GM06990 (cell line): ENCODE measurements around the gene CTXN3.

Experiments
- DNase-seq: peaks from one replicate; pipeline ENCODE4 v3.0.0-alpha.2; 2011; ENCODE audit not compliant: insufficient read length; ENCODE audit errors: extremely low read depth
- H3K27me3 ChIP-seq: replicated peaks from 2 replicates; pipeline ENCODE4 v1.6.0; 2011; ENCODE audit warnings: low read length; ENCODE audit not compliant: control insufficient read depth, insufficient read depth
- H3K36me3 ChIP-seq: 2 replicates; pipeline ENCODE4 v1.5.1; 2011; ENCODE audit warnings: low read length; ENCODE audit not compliant: control insufficient read depth, insufficient read depth
- H3K4me3 ChIP-seq: replicated peaks from 2 replicates; pipeline ENCODE4 v1.5.1; 2011; ENCODE audit warnings: low read depth, mild to moderate bottlenecking, control low read depth, low read length
- TF ChIP-seq, protein P1 (sequence below): IDR thresholded peaks from 2 replicates; pipeline ENCODE4 v1.5.1; 2011; ENCODE audit warnings: low read length, control low read depth, mild to moderate bottlenecking, inconsistent platforms; ENCODE audit not compliant: insufficient read depth, poor library complexity, severe bottlenecking

Gene CTXN3

DNA sequence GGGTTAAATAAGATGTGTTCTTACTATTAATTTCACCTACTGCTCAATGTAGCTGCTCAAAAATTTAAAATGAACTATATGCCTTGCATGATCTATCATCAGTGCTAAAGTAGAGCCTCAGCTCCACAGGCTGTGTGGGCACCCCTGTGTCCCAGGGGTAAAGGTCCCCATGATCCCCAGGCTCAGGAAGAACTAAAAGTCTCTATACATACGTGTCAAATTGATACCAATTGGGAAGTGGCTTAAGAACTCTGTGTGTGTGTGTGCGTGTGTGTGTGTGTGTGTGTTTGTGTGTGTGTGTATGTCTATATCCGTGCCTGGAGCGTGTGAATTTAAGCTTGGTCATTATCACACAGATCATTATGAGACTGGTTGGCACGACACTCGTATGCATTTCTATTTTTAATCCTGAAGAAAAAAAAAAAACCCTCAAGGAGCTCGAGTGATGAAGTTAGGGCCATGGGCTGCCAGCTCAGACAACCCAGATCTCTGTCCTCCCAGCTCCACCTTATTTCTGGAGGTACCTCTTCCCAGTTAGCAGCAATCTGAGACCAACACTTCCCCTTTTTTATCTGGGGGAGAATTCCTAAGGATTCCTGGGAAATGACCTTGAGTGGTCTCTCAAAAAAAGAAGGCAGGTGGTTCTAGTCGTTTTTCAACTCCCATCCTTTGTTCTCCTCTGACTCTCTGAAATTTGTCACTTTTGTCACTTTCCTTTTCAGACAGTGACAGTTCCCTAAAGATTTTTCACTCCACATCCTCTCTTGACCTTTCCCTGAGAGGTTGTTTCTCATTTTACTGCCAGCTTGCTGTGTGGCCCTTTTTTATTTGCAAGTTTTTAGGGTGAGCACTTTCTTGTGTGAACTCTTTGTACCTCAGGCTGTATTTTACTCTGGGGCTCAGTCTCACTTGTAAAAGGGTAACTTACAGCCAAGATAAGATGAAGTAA is 45.7 kb upstream of the CTXN3 start:
- Histone ChIP-seq H3K4me3 (no peak overlapping the region), H3K27me3 (no peaks in the 10 kb centered on the region), H3K36me3 (no peaks in the 10 kb centered on the region)
- TF ChIP-seq, protein P1, sequence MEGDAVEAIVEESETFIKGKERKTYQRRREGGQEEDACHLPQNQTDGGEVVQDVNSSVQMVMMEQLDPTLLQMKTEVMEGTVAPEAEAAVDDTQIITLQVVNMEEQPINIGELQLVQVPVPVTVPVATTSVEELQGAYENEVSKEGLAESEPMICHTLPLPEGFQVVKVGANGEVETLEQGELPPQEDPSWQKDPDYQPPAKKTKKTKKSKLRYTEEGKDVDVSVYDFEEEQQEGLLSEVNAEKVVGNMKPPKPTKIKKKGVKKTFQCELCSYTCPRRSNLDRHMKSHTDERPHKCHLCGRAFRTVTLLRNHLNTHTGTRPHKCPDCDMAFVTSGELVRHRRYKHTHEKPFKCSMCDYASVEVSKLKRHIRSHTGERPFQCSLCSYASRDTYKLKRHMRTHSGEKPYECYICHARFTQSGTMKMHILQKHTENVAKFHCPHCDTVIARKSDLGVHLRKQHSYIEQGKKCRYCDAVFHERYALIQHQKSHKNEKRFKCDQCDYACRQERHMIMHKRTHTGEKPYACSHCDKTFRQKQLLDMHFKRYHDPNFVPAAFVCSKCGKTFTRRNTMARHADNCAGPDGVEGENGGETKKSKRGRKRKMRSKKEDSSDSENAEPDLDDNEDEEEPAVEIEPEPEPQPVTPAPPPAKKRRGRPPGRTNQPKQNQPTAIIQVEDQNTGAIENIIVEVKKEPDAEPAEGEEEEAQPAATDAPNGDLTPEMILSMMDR: no peak
- no peak for DNase-seq

DNA sequence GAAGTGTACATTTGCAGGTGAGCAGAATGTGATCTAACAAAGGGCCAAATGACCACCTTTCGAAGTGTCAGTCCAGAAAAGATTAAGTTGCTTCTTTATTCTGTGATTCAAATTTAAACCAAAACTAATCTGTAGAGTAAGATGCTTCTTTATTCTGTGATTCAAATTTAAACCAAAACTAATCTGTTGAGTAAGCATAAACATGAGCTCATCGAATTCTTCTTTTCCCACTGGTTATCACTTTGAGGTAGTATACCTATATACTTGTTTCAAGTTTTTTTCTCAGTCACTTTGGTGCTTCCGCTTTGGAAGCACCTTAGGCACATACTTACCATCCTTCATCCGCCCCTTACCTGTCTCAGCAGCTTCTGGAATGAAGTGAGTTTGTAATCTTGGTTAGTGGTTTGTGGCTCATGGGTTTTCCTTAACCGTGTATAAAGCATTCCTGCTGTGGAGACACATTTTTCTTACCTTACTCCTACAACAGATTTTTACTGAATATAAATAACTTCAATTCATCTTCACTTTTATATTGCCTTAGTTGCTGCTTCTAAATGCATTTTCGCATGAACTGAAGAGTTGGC is 40.7 kb upstream of the CTXN3 start:
- H3K4me3 ChIP-seq: no peak overlapping the region
- no peaks in the 10 kb centered on the region; the same call in 1 of the 2 replicates for H3K27me3 ChIP-seq
- no peaks in the 10 kb centered on the region for H3K36me3 ChIP-seq
- DNase-seq: no peak
- TF ChIP-seq, protein P1: no peak

DNA sequence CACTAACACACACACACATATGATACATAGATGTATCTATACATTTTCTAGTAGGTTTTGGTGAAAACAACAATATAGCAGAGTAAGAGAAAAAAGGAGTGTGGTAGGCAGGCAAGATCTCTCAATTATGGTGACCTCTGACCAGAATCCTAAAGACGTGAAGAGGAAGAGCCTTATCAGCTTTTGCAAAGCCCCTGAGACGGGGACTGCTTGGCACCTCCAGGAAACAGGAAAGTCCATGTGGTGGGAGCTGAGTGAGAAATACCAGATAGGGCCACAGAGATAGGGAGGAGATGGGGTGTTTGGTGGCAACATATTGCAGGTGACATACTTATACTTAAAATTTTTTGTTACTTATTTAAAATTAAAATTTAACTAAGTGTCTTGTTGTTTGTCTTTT is 39.9 kb upstream of the CTXN3 start:
- TF ChIP-seq, protein P1: no peak
- H3K36me3 ChIP-seq: no peaks in the 10 kb centered on the region
- H3K4me3 ChIP-seq: no peak overlapping the region
- DNase-seq: no peak
- H3K27me3 ChIP-seq: no peaks in the 10 kb centered on the region; the same call in 1 of the 2 replicates

DNA sequence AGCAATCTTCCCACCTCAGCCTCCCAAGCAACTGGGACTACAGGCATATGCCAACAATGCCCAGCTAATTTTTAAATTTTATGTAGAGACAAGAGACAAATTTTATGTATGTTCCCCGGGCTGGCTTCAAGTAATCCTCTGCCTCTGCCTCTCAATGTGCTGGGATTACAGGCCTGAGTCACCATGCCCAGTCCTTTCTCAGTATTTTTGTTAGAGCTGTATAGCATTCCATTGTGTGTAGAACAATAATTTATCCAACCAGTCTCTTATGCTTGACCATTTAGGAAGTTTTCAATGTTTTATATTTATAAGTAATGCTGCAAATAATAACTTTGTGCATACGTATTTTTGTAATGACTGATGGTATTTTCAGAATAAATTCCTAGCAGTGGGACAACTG is 38.9 kb upstream of the CTXN3 start:
- no peak overlapping the region for H3K4me3 ChIP-seq
- no peaks in the 10 kb centered on the region for H3K36me3 ChIP-seq
- DNase-seq: no peak
- TF ChIP-seq, protein P1: no peak
- no peaks in the 10 kb centered on the region; the same call in 1 of the 2 replicates for H3K27me3 ChIP-seq

DNA sequence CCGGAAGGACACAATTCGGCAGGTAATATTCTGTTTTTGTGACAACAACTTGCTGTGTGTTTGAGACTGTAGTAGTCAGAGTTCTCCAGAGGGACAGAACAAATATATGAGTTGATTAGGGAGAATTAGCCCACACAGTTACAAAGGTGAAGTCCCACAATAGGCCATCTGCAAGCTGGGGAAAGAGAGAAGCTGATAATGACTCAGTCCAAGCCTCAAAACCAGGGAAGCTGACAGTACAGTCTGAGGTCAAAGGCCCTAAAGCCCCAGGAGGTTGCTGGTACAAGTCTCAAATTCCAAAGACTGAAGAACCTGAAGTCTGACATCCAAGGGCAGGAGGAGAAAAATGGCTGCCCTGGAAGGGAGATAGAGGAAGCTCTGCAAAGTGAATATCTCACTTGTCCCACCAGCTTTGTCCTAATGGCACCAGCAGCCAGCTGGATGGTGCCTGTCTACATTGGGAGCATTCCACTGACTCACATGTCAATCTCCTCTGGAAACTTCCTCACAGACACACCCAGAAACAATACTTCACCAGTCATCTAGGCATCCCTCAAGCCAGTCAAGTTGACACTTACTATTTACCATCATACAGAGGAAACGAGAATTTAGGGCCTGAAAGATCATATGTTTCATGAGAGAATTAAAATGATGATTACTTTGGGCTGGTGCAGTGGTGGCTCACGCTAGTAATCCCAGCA is 36.3 kb upstream of the CTXN3 start:
- no peaks in the 10 kb centered on the region for H3K36me3 ChIP-seq
- no peaks in the 10 kb centered on the region; the same call in 1 of the 2 replicates for H3K27me3 ChIP-seq
- H3K4me3 ChIP-seq: no peak overlapping the region
- TF ChIP-seq, protein P1: no peak
- DNase-seq: no peak
